GM12892 (cell line): ENCODE measurements around the gene CRBN.

ENCODE experiments used
- POLR2A ChIP-seq: IDR thresholded peaks from 2 replicates; pipeline ENCODE4 v1.6.1; 2011; ENCODE audit warnings: low read depth, low read length, control low read depth
- POLR2AphosphoS5 ChIP-seq: IDR thresholded peaks from 2 replicates; pipeline ENCODE4 v1.6.1; 2011; ENCODE audit warnings: low read depth, low read length, control low read depth

DNA sequence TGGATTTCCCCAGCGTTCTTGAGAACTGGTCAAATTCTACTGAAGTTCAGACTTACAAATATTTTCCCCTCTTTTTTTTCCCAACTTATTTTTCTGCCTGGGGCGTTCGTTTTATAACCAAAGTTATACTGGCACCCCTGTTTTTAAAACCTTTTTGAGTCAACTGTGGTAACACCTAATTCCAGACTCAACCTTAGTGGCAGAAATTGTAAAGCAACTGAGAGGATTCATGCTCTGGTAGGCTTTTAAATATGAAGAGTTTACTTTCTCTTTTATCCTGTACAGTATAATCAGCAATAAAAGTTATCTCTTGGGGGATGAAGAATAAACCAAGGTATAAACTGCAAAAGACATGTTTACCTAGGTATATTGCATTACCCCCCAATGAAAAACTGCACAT lies 71.6 kb downstream of the CRBN start:
- TF ChIP-seq POLR2AphosphoS5 (no peak), POLR2A (no peak)
